ENCODE results near the gene RGS19. TPM values are rescaled to one million over a fixed set of nuclear protein-coding genes. Genes with fewer than 3 reads are reported as not detected.

Gene RGS19
- total RNA-seq, 1 experiment from 2014 or later = 32.0 TPM

DNA sequence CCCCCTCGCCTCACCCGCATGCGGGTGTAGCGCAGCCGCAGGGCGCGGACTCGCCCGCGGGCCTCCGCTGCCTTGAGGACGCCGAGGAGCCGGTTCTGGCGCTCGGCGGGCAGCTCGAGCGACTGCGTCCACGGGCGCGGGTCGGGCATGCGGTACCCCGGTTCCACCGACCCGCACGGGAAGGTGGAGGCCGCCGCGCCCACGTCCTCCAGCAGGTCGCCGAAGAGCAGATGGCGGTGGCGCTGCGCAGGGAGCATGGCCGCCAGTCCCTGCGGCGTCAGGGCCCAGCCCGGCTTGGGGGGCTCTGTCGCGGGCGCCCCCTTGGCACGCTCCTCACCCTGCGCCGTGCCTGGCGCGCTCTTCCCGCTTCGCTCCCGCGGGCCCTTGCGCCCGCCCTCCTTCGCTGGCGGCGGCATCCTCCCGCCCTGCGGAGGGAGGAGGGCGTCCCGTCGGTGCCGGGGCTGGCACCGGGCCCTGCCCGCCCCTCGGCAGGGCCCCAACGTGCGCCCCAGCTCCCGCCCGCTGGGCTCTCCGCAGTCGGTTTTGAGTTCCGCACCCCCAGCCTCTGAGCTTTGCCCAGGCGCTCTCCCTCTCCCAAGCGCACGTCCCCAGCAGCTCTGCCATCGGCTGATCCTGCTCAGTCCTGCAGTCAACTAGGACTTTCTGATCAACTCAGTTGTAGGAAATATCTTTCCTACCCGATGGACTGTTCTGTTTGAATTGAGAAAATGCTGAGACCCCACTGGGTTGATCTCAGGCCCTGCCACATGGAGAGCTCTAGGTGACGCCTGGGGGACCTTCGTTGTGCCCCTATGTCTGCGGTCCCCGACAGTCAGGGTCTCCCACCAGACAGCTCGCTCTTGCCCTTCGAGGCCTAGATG lies 4.7 kb upstream of the RGS19 start, which contains the start of gene LKAAEAR1:
LKAAEAR1 (minus strand) TSS at position 595 of the 881 bp plus-strand sequence; CDS start at position 416, 179 bp downstream.
- POLR2A ChIA-PET = no interaction called here
- Histone ChIP-seq H3K27me3 (ENCODE audit: control insufficient read depth, insufficient read depth, low read length) (no peaks in the 10 kb centered on the region), H3K9me3 (ENCODE audit: control insufficient read depth, insufficient read depth, low read depth, low read length) (no peaks in the 10 kb centered on the region)

DNA sequence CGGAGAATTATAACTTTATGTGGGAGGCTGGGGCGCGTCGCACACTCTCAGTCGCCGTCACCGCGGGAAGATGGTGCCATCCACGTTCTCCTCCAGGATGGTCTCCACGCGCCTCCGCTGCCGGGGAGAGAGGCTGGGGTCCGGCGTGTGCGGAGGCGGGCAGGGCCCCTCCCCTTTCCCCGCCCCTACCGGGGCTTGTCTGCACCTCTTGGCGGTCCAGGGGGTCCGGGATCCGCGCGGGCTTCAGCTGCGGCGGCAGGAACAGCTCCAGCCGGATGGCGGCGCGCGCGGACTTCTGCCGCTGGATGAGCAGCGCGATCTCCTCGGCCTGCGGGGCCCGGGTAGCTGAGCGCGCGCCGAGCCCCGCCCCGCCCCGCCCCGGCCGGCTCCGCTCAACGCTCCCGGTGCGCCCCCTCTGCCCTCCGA lies 4.1 kb upstream of the RGS19 start:
- ATAC-seq (peak; percentile 72), DNase-seq (ENCODE audit: low read depth, low spot score) (no peak)
- TF ChIP-seq TCF7L2 (IDR thresholded peaks at IDR 0.05; ENCODE audit: low read depth, low read length) = no peak
- peak; percentile 97 for TF ChIP-seq CTCF (IDR thresholded peaks at IDR 0.05)
- Histone ChIP-seq H3K27me3 (ENCODE audit: control insufficient read depth, insufficient read depth, low read length) (no peaks in the 10 kb centered on the region), H3K36me3 (ENCODE audit: control insufficient read depth, insufficient read depth, low read length) (no peaks in the 10 kb centered on the region), H3K9me3 (ENCODE audit: control insufficient read depth, insufficient read depth, low read depth, low read length) (no peaks in the 10 kb centered on the region), H3K4me1 (ENCODE audit: control insufficient read depth, insufficient read depth, low read length) (peaks cover 16% of the 10 kb centered on the region), H3K4me3 (ENCODE audit: low read depth in 2 of 2, low read length in 2 of 2) (peak overlapping the region; percentile 50 to 56), H3K27ac (ENCODE audit: low read length) (no peak overlapping the region; the same call in 1 of the 2 replicates)
- ChIA-PET CTCF (interaction anchor here (0.6 to 1.9 kb wide), 4 partner anchors 21 to 37 kb away, joined by 3 to 7 read pairs (median 4); partner anchors contain the start of gene TCEA2), POLR2A (no interaction called here)
- intact Hi-C loops (cut with micrococcal nuclease; ENCODE audit: unreplicated experiment) = no loop called here
- BruUV-seq (replicated peaks) = no TSS peak
- in situ Hi-C loops (cut with HindIII; ENCODE audit: low pct_unique_long_range_greater_than_20kb, low sequenced_read_pairs) = no loop called here

More for the DNA sequence above, 4.7 kb upstream of the RGS19 start, which contains the start of gene LKAAEAR1:
- ATAC-seq (peak; percentile 6), DNase-seq (ENCODE audit: low read depth, low spot score) (no peak)
- peaks cover 11% of the 10 kb centered on the region for H3K4me1 ChIP-seq (ENCODE audit: control insufficient read depth, insufficient read depth, low read length)
- no peak within 1 kb of the TSS; the same call in 1 of the 2 replicates for H3K27ac ChIP-seq (ENCODE audit: low read length)
- intact Hi-C loops (cut with micrococcal nuclease; ENCODE audit: unreplicated experiment) = no loop called here
- in situ Hi-C loops (cut with HindIII; ENCODE audit: low pct_unique_long_range_greater_than_20kb, low sequenced_read_pairs) = no loop called here
- TF ChIP-seq, protein P1, sequence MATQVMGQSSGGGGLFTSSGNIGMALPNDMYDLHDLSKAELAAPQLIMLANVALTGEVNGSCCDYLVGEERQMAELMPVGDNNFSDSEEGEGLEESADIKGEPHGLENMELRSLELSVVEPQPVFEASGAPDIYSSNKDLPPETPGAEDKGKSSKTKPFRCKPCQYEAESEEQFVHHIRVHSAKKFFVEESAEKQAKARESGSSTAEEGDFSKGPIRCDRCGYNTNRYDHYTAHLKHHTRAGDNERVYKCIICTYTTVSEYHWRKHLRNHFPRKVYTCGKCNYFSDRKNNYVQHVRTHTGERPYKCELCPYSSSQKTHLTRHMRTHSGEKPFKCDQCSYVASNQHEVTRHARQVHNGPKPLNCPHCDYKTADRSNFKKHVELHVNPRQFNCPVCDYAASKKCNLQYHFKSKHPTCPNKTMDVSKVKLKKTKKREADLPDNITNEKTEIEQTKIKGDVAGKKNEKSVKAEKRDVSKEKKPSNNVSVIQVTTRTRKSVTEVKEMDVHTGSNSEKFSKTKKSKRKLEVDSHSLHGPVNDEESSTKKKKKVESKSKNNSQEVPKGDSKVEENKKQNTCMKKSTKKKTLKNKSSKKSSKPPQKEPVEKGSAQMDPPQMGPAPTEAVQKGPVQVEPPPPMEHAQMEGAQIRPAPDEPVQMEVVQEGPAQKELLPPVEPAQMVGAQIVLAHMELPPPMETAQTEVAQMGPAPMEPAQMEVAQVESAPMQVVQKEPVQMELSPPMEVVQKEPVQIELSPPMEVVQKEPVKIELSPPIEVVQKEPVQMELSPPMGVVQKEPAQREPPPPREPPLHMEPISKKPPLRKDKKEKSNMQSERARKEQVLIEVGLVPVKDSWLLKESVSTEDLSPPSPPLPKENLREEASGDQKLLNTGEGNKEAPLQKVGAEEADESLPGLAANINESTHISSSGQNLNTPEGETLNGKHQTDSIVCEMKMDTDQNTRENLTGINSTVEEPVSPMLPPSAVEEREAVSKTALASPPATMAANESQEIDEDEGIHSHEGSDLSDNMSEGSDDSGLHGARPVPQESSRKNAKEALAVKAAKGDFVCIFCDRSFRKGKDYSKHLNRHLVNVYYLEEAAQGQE (IDR thresholded peaks at IDR 0.05; ENCODE audit: insufficient read depth in 1 of 2, low read depth in 2 of 2, low read length in 1 of 2) = no peak
- TF ChIP-seq SIN3A (IDR thresholded peaks at IDR 0.05; ENCODE audit: borderline replicate concordance, insufficient read depth, low read depth, low read length) (no peak), TCF7L2 (IDR thresholded peaks at IDR 0.05; ENCODE audit: low read depth, low read length) (no peak), POLR2AphosphoS5 (IDR thresholded peaks at IDR 0.05; ENCODE audit: low read depth, low read length) (no peak), CTCF (IDR thresholded peaks at IDR 0.05) (no peak; the same call in 1 of the 2 replicates)
- CTCF ChIA-PET = interaction anchor here (0.6 to 1.9 kb wide), 5 partner anchors 21 to 36 kb away, joined by 3 to 7 read pairs (median 3); partner anchors contain the start of gene TCEA2
- no peaks in the 10 kb centered on the region for H3K36me3 ChIP-seq (ENCODE audit: control insufficient read depth, insufficient read depth, low read length)
- peak within 1 kb of the TSS; percentile 50 to 56 for H3K4me3 ChIP-seq (ENCODE audit: low read depth in 2 of 2, low read length in 2 of 2)
- BruUV-seq (replicated peaks) = no TSS peak

Measured in Panc1 (cell line).